Panc1 (cell line): ENCODE results near the gene CDK8. TPM values are rescaled to one million over a fixed set of nuclear protein-coding genes. Genes with fewer than 3 reads are reported as not detected.

Source experiments
- ATAC-seq: fragments of 200-7000 bp; cut with Tn5 transposase; 2 replicates; pipeline ENCODE4 v1.9.1; 2020; ENCODE audit warnings: mild to moderate bottlenecking, moderate library complexity
- BruUV-seq: library from RNA; stranded (reverse); fragments of 400-500 nt; replicated peaks from 2 replicates; lab custom pipeline; 2021; lab: Mats Ljungman, UMichigan
- CTCF ChIA-PET: fragments of 300-600 bp; sonication (Branson Sonifier 250); formaldehyde crosslinking; loops from one replicate; lab custom pipeline; 2022; ENCODE audit warnings: antibody characterized with exemption; lab: Charles Lee
- POLR2A ChIA-PET: fragments of 300-600 bp; sonication (Branson Sonifier 250); formaldehyde crosslinking; loops from one replicate; lab custom pipeline; 2022; ENCODE audit warnings: antibody characterized with exemption; lab: Charles Lee
- DNase-seq: peaks from one replicate; pipeline ENCODE4 v3.0.0-alpha.2; 2010; ENCODE audit warnings: low read depth, low spot score
- H3K27ac ChIP-seq: 2 replicates; pipeline ENCODE4 v1.5.1; 2011; ENCODE audit warnings: mild to moderate bottlenecking, low read length, inconsistent platforms
- H3K27me3 ChIP-seq: fragments of 200-500 bp; sonication (Bioruptor generic); 2 replicates; pipeline ENCODE4 v1.6.0; 2014; ENCODE audit warnings: low read length, inconsistent platforms; ENCODE audit not compliant: control insufficient read depth, insufficient read depth
- H3K36me3 ChIP-seq: fragments of 200-500 bp; sonication (Bioruptor generic); 2 replicates; pipeline ENCODE4 v1.5.1; 2014; ENCODE audit warnings: inconsistent platforms, mild to moderate bottlenecking, low read length, moderate library complexity; ENCODE audit not compliant: control insufficient read depth, insufficient read depth
- H3K4me1 ChIP-seq: 2 replicates; pipeline ENCODE4 v1.5.1; 2011; ENCODE audit warnings: inconsistent platforms, mild to moderate bottlenecking, low read length, moderate library complexity; ENCODE audit not compliant: control insufficient read depth, insufficient read depth
- H3K4me3 ChIP-seq, 2 experiments: 2 replicates each; pipeline ENCODE4 v1.5.1; 2011 to 2012; ENCODE audit warnings: low read depth in 2 of 2, low read length in 2 of 2, mild to moderate bottlenecking in 2 of 2, inconsistent platforms in 1 of 2, moderate library complexity in 1 of 2
- H3K9me3 ChIP-seq: fragments of 200-500 bp; sonication (Bioruptor generic); 2 replicates; pipeline ENCODE4 v1.5.1; 2014; ENCODE audit warnings: low read depth, mild to moderate bottlenecking, inconsistent platforms, low read length, moderate library complexity; ENCODE audit not compliant: control insufficient read depth, insufficient read depth
- CTCF ChIP-seq: fragments of 450-650 bp; IDR thresholded peaks from 2 replicates; pipeline ENCODE4 v1.5.1; 2017; ENCODE audit warnings: mild to moderate bottlenecking
- POLR2AphosphoS5 ChIP-seq: IDR thresholded peaks from 2 replicates; pipeline ENCODE4 v1.6.1; 2012; ENCODE audit warnings: mild to moderate bottlenecking, low read depth, low read length, moderate library complexity
- REST ChIP-seq, 2 experiments: IDR thresholded peaks; 2 replicates each; pipeline ENCODE4 v1.6.1; 2011 to 2012; ENCODE audit warnings: low read depth in 2 of 2, control low read depth in 1 of 2, low read length in 1 of 2, mild to moderate bottlenecking in 1 of 2, moderate library complexity in 1 of 2; ENCODE audit not compliant: insufficient read depth in 1 of 2
- SIN3A ChIP-seq: IDR thresholded peaks from 2 replicates; pipeline ENCODE4 v1.6.1; 2012; ENCODE audit warnings: low read depth, mild to moderate bottlenecking, low read length, moderate library complexity, borderline replicate concordance; ENCODE audit not compliant: insufficient read depth
- TCF7L2 ChIP-seq: IDR thresholded peaks from 2 replicates; pipeline ENCODE4 v1.6.1; 2011; ENCODE audit warnings: mild to moderate bottlenecking, low read depth, low read length, inconsistent platforms
- in situ Hi-C: cut with HindIII; loops from 2 replicates; pipeline ENCODE4 v1.10.0; 2016; ENCODE audit warnings: low sequenced_read_pairs, low pct_unique_long_range_greater_than_20kb
- intact Hi-C: fragments of 100-400 bp; cut with micrococcal nuclease; formaldehyde crosslinking; loops from one replicate; pipeline ENCODE4 v1.10.0; 2022; ENCODE audit not compliant: unreplicated experiment
- total RNA-seq: library from RNA; stranded (reverse); gene quantifications from one replicate; pipeline ENCODE4 v1.2.1, GENCODE V29; 2021; ENCODE audit not compliant: unreplicated experiment

The CDK8 gene
- total RNA-seq, 1 experiment from 2014 or later: 14.9 TPM

GRCh38 chr13:26326562-26326961 lies 72.6 kb downstream of the CDK8 start:
- CTCF ChIA-PET: no interaction called here
- Histone ChIP-seq H3K4me1 (no peaks in the 10 kb centered on the region; the same call in 1 of the 2 replicates), H3K27ac (no peak overlapping the region), H3K4me3 (no peak overlapping the region), H3K36me3 (no peaks in the 10 kb centered on the region), H3K27me3 (no peaks in the 10 kb centered on the region), H3K9me3 (no peaks in the 10 kb centered on the region)
- intact Hi-C loops: no loop called here
- DNase-seq (no peak), ATAC-seq (no peak)
- TF ChIP-seq POLR2AphosphoS5: no peak
- no peak for TF ChIP-seq CTCF
- no peak for TF ChIP-seq TCF7L2
- no peak for TF ChIP-seq REST (IDR thresholded peaks at IDR 0.05; ENCODE audit: insufficient read depth in 1 of 2, low read depth in 2 of 2, low read length in 1 of 2)
- no peak for TF ChIP-seq SIN3A
- BruUV-seq: no TSS peak
- in situ Hi-C loops: no loop called here
- POLR2A ChIA-PET: no interaction called here

GRCh38 chr13:26327940-26328725 lies 74.2 kb downstream of the CDK8 start:
- Histone ChIP-seq H3K27ac (no peak overlapping the region), H3K4me3 (no peak overlapping the region), H3K27me3 (no peaks in the 10 kb centered on the region), H3K9me3 (no peaks in the 10 kb centered on the region), H3K4me1 (no peaks in the 10 kb centered on the region; the same call in 1 of the 2 replicates), H3K36me3 (no peaks in the 10 kb centered on the region)
- ATAC-seq (no peak), DNase-seq (no peak)
- ChIA-PET CTCF (no interaction called here), POLR2A (no interaction called here)
- in situ Hi-C loops: no loop called here
- TF ChIP-seq SIN3A (no peak), CTCF (no peak), REST (IDR thresholded peaks at IDR 0.05; ENCODE audit: insufficient read depth in 1 of 2, low read depth in 2 of 2, low read length in 1 of 2) (no peak), POLR2AphosphoS5 (no peak), TCF7L2 (no peak)
- intact Hi-C loops: no loop called here
- BruUV-seq: no TSS peak
